GM21619 (cell line): Measurements from ENCODE around the gene PDGFB.

ENCODE experiments used
- ATAC-seq: cut with Tn5 transposase; IDR thresholded peaks from one replicate; pipeline ENCODE4 v1.9.1; 2021; ENCODE audit not compliant: unreplicated experiment

The PDGFB gene

DNA sequence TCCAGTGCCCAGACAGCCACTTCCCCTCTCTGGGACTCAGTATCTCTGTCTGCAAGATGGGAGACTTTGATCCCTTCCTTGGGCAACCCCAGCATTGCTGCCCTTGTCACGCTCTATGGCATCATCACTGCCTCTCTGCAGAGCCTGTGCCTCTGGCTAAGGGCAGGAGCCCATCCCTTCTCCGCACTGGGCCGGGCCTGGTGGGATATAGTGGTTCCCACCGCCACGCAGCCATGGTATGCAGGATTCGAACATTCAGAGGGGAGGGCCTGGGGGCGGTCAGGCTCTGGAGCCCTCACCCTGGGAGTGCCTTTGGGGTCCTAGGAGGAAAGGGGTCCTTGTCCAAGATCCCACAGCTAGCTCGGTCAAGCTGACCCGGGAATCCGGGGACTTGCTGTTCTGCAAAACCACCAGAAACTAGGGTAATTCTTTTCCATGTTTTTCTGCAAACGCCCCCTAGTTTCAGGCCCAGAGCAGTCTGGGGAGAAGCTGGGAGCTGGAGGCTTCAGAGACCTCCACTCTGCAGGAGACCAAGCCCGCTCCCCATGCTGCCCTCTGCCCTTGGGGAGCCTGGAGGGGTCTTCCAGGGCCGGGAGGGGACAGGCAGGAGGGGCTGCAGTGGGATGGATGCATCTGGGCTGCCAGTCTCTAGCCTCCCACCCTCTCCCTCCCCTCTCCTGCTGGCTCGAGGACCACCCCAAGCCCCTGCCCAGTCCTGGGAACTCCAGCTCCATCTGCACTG is 67.9 kb downstream of the PDGFB start:
- ATAC-seq, result no peak

DNA sequence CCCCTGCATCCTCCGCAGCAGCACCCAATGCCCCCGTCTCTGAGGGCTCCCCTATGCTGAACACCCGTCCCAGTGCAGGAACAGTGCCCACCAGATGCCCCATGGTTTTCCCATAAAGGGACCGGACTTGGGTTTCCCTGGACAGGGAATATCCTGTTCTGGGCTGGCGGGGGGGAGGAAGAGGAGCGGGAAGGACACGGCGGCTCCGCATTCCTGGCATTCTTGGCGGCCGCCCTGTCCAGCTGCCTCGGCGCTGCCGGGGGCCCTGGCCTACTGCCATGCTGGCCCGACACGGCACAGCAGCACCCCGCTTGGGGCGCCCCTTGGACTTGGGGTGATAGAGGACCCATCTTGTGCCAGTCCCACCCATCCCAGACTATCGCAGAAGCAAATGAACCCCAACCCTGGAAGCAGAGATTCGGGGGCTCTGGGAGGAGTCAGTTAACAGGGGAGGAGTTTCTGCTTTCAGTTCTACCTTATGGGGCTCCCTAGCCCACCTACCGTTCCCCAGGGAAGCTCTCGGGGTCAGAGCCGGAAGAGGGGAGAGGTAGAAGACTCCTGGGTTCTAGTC is 68.6 kb downstream of the PDGFB start:
- ATAC-seq, result no peak

DNA sequence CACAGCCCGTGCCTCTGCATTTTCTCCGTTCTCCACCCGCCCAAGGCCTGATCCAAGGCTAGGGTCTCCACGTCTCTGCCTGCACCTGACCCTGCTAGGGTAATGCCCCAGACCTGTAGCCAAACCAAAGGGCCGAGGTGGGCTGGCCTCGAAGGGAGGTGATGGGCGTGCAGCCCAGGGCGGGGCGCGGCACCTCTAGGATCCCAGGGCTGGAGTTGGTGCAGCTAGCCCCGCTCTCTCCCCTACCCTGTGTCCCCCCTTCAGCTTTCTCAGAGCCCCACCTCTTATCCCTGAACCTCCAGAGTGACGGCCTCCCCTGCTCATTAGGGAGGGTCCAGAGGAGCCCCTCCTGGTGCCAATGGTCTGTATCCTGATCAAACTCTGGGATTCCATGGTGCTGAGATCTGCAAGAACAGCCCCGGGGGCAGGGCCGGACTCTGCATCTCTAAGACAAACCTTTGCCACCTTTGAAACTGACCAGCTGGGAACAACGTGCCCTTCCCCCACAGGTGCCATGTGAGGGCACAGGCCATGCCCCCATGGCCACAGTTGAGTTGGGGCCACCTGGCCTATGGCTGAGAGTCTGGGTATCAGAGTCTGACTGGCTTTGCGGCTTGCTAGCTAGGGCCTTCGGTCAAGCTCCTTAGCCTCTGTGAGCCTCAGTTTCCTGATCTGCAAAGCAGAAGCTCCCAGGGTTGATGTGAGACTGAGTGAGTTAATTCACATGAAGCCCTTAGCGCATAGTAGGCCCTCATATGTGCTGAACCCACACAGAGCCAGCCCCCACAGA is 69.2 kb downstream of the PDGFB start:
- ATAC-seq, result no peak

DNA sequence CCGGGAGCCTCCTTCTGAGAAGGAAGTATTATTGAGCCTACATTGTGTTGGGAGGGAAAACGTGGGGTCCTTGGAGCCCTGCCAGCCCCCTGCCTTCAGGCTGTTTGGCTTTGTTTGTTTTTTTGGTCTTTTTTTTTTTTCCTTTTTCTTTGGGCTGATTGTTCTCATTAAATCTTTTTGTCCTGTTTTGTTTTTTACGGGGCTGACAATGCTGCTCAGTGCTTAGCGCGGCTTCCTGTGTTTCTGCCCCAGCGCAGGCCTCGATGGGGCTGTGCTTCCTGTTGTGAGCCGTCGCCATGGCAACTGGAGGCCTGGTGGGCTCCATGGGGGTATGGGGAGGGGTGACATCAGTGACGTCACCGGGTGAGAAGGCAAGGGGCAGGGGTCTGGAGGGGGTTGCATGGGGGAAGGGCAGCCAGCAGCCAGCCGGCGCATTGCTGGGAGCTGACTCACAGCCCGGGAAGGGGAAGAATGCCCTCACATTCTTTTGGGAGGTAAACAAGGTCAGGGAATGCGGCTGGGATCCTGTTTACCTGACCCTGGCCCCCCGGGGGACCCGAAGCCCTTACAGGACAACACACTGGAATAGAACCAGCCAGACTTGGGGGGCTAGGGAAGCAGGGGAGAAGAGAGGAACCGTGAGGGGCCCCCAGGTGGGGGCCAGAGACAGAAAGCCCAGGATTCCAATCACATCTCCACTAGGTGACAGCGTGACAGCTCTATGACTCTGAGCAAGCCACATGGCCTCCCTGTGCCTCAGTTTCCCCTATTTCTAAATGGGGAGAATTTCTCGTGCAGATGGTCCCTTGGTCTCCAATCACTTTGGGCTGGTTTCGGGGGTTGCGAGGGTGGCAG is 70.1 kb downstream of the PDGFB start:
- ATAC-seq, result no peak

DNA sequence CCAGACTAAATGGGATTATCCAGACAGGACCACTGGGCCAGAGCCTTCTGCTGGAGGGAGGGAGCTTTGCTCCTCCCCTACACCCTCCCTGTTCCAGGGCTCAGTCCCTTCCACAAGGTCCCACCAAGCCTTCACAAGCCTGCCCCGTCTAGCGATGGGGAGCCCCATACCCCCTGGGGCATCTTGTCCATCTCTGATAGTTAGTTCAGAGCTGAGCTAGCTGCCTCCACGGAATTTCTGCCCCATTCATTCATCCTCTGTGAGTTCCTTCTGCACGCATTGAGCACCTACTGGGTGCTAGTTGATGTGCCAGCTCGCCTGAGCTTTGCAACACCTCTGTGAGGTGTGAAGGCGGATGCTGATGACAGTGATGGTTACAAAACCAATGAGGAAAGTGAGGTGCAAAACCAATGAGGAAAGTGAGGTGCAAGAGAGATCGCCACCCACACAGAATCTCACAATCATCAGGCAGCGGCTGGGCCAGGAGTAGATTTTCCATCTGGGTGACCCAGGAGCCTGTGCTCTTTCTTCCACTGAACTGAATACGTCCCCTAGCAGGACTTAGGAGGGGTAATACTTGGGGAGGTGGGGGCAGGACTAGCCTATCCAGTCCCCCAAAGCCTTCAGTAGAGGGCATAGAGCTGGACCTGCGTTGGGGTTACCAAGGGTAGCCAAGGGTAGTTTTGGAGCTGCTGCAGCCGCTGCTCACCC is 70.8 kb downstream of the PDGFB start:
- no peak for ATAC-seq
